ENCODE data around the gene ACSBG1.
"Not testable (repeated sequence)": the region's sequence is repeated elsewhere in the genome, so short reads cannot be mapped to it uniquely, and the experiment has no call there.

Gene ACSBG1

DNA sequence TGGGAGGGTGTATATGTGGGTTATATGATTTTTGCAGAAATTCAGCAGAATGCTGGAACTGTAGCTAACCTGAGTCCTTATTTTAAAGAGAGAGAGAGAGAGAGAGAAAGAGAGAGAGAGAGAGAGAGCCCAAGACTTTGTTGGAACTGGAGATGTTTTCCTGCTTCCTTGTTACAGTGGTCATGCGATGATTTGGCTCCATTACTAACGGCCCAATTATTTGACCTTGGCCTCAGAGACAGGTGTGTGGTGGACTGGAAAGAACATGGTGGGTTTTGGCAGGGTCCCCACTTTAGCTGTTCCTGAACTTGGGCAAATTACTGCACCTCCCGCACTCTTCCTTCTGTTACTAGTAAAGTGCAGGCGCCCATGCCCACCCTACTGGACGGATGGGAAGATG lies 14.8 kb upstream of the ACSBG1 start:
- DNase-seq (ENCODE audit: low read depth): no peak

DNA sequence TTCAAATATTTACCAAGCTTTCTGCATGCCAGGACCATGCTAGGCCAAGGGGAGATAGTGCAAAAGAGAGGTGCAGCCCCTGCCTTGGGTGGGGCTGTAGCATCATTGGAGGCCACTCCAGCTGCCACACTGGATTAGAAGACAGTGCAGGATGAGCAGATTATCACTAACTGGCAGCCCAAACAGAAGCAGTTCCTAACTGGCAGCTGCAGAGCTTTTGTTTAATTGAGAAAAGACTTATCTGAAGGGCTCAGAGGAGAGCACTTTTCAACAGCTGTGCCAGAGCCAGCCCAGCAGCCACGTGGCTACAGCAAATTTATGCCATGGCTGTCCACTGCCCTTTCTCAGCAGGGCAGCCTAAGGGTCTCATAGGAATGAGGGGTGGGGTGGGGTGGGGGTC lies 13.5 kb upstream of the ACSBG1 start:
- no peak for DNase-seq (ENCODE audit: low read depth)

DNA sequence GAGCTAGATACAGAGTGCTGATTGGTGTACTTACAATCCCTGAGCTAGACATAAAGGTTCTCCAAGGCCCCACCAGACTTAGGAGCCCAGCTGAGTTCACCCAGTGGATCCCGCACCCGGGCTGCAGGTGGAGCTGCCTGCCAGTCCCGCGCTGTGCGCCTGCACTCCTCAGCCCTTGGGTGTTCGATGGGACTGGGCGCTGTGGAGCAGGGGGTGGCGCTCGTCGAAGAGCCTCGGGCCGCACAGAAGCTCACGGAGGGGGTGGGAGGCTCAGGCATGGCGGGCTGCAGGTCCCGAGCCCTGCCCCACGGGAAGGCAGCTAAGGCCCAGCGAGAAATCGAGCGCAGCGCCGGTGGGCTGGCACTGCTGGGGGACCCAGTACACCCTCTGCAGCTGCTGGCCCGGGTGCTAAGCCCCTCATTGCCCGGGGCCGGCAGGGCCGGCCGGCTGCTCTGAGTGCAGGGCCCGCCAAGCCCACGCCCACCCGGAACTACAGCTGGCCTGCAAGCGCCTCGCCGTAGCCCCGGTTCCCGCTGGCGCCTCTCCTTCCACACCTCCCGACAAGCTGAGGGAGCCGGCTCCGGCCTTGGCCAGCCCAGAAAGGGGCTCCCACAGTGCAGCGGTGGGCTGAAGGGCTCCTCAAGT lies 11.7 kb upstream of the ACSBG1 start:
- not testable (repeated sequence) for DNase-seq (ENCODE audit: low read depth)

DNA sequence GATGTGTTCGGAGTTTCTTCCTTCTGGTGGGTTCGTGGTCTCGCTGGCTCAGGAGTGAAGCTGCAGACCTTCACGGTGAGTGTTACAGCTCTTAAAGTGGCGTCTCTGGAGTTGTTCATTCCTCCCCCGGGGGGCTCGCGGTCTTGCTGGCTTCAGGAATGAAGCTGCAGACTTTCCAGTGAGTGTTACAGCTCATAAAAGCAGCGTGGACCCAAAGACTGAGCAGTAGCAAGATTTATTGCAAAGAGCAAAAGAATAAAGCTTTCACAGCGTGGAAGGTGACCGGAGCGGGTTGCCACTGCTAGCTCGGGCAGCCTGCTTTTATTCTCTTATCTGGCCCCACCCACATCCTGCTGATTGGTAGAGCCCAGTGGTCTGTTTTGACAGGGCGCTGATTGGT lies 11.0 kb upstream of the ACSBG1 start:
- not testable (repeated sequence) for DNase-seq (ENCODE audit: low read depth)

DNA sequence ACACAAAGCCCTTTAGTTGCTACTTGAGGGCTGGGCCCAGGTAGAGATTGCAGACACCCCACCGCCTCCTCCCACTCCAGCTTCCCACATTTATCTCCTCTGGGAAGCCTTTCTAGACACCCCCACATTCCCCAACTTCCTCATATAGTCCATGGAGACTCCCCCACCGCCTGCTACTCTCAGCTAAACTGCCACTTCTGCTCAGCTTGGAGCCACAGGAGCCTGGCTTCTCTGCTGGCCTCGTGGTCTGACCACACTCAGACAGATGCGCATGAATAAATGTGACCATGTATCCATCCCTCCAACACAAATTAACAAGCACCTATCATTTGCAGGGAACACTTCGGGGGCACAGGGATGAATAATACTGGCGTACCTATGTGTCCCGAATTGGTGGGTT lies 10.5 kb upstream of the ACSBG1 start:
- DNase-seq (ENCODE audit: low read depth): no peak

DNA sequence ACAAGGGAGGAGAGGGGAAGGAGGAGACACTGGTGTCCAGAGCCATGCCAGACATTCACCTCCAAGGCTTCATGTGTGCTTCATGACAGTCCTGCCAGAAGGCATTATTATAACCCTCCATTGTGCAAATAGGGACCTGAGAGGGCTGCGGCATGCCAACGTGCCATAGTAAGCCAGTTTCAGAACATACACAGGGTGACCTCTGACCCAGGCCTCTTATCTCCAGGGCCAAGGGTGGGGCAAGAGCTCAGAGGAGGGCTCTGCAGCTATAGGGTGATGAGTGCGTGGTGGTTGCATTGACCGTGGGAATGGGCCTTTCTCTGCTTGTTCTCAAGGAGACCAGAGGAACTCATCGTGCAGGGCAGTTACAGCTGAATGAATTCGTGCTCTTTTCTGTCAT lies 9.7 kb upstream of the ACSBG1 start:
- DNase-seq (ENCODE audit: low read depth): no peak

DNA sequence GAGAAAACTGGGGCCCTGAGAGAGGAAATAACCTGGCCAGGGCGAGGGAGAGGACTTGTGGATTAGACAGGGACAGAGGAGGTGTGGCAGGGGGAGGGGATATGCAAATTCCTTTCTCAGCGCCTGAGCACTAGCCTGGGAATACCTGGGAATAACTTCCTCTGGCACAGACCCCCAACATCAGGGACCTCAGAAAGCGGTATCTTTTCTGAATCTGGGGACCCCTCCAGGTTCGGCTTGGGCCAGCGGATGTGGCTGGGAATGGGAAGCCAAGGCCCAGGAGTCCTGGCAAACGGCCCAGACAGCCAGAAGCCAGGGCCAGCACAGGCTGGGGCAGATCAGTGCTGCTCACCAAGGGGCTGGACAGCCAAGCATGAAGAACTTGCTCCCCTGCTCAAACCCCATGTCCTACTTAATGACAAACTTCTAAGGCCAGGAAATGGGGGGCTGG lies 9.2 kb upstream of the ACSBG1 start:
- DNase-seq (ENCODE audit: low read depth): no peak

DNA sequence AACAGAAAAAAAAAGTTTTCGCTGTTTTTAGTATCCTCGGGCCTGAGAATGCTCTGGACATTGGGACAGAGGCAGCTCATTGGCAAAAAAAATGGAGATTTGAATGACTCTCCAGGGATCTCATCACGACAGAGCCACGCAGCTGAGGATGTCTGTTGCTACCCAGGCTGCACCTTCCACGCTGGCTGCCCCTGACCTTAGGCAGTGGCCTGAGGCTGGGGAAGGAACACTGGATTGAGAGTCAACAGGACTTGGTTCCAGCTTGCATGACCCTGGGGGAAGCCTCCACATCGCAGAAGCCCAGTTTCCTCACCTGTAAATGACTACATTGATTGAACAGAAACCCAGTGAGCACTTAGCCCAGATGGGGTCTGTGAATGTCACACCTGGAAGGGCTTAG lies 8.7 kb upstream of the ACSBG1 start:
- DNase-seq (ENCODE audit: low read depth): no peak

DNA sequence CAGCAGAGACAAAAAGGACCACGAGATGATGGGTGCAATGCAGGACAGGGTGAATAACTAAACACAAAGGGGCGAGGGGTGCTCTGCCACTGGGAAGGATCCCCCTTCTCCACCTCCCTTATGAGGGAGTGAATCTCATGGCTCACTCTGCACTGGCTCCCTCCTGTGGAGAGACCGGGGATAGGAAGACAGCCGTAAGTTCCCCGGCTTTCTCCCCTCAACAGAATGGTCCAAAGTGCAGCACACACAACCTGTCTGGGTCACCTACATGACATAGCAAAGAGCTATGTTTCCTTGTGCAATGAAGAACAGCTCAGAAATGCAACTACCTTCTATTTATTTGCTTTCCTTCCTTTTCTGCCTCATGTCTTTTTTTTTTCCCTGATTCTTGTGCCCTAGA lies 7.8 kb upstream of the ACSBG1 start:
- no peak for DNase-seq (ENCODE audit: low read depth)

DNA sequence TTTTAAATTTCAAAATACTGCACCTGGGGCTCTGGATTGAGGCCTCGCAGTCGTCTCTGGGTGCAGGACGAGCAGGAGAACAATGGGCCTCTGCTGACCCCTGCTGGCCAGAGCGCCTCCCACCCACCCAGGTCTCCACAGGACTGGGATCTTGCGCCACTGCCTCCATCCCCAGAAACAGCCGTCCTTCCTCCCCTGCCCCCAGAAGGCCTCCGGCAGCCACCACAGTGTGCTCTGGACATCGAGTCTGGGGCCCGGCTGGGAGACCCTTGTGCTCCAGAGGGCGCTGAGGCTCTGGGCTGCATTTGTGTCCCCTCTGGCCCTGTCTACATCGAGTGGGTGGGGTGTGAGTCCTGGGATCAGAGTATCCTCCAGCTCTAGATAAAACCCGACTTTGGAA lies 6.7 kb upstream of the ACSBG1 start:
- no peak for DNase-seq (ENCODE audit: low read depth)

DNA sequence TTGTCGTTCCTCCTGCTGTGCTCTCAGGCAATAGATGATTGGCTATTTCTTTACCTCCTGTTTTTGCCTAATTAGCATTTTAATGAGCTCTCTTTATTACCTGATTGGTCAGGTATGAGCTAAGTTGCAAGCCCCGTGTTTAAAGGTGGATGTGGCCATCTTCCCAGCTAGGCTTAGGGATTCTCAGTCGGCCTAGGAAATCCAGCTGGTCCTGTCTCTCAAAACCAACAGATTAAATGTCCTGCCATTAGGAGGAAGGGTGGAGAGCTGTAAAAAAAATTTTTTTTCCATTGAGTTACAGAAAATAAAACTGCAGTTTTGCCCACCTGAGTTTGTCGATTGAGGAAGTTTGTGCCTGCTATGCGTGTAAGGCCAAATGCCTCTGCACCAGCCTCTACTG lies 5.4 kb upstream of the ACSBG1 start:
- DNase-seq (ENCODE audit: low read depth): no peak

DNA sequence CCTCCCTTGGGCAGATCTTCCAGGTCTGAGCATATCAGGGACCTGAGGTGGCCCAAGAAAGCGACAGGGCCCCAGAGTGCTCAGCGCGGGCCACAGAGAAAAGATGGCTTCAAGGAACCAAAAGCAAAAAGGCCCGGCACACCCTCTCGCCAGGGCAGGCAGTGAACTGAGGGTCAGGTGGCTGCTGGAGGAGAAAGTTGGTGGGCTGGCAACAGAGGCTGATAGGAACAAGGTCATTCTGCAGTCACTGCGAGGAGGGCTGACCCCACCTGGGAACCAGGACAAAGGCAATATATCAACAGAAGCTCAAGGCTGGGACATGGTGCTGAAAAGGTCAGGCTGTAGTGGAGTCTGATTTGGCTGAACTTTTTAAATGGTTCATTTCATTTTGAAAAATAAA lies 2.8 kb upstream of the ACSBG1 start:
- DNase-seq (ENCODE audit: low read depth): no peak

DNA sequence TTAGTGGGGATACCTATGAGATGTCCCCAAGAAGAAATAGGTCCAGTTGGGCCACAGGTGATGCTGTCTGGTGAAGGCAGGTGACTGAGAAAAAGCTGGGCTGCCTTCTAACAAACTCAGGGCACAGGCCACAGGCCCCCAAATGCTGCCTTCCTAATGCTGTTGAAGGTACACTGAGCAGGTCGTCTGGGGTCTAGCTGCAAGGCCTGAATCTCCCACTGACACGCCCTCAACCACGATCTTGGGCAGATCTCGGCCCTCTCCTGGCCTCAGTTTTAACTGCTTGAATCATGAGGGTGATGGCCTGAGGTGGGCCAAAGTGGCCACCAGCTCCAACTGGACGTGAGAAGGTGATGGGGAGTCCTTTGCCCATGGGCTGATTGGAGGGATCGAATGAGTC lies 2.1 kb upstream of the ACSBG1 start:
- no peak for DNase-seq (ENCODE audit: low read depth)

DNA sequence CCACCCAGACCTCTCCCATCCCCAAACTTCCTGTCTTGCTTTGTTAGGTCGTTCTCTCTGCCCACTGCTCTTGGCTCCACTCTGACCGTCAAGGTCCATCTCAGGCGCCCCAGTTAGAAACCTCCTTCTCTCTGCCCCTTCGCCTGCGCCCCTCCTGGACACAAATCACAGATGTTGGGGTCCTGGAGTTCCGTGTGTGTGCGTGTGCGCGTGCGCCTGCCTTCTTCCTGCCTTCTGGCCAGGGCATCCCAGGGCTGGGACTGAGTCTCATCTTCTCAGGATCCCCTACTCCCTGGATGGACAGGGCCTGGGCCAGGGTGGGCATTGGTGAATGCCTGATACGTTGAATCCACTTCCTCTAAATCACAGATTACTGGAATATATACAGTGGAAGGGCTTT lies 869 bp downstream of the ACSBG1 start:
- no peak for DNase-seq (ENCODE audit: low read depth)

DNA sequence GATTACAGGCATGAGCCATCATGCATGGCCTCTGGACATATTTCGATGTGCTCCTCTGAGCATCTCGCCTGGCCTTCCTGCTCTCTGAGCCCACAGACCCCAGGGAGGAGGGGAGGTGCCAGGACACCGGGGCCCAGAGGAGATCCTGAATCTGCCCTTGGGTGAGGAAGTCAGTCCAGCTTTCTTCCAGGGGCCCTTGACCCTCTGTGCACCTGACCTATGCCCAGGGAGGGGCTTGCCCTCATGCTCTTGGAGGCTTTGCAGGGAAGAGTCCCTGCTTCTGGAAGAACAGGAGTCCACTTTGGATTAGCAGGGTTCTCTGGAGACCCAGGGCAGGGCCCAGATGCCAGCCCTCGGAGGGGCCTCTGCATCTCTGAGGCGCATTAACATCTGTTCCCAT lies 1.4 kb downstream of the ACSBG1 start:
- DNase-seq (ENCODE audit: low read depth): no peak

DNA sequence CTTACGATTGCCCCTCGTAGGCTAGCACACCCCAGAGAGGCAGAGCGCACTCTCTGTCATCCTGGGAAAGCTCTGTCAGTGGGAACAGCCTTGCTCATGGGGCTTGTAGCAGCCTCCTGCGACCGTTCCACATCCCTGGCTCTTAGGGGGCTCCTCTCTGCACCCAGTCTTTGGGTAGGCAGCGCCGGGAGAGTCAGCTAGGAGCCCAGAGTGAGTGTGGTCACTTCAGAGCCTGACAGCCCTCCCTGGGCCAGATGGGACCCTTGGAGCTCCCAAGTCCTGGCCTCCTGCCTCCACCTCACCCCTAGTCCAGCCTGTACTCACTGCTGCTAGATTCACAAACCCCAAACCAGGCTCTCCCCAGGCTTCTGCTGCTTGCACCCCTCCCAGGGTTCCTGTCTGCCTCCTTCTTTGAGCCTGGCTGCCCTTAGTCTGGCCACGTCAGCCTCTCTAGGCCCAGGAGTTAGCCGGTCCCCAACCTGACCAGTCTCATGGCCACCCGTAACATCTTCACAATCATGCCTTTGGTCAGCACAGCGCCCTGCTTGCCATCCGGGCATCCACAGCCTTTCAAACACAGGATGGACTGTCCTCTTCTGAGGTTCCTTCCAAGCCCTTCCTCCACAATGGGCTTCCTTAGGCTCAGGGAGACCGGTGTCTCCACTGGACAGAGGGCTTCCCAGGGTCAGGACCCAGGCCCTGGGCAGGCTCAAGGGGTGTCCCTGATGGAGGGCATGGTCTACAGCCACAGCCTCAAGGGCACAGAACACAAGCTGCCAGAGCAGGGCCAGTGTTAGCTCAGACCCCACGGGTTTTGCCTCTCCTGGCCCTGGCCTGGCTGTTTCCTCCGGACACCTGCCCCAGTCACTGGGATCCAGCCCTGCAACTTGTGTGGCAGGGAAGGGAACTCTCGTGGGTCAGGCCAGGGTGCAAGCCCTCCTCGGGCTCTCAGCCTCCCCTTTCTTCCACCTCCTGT lies 4.6 kb downstream of the ACSBG1 start:
- DNase-seq (ENCODE audit: low read depth): no peak

DNA sequence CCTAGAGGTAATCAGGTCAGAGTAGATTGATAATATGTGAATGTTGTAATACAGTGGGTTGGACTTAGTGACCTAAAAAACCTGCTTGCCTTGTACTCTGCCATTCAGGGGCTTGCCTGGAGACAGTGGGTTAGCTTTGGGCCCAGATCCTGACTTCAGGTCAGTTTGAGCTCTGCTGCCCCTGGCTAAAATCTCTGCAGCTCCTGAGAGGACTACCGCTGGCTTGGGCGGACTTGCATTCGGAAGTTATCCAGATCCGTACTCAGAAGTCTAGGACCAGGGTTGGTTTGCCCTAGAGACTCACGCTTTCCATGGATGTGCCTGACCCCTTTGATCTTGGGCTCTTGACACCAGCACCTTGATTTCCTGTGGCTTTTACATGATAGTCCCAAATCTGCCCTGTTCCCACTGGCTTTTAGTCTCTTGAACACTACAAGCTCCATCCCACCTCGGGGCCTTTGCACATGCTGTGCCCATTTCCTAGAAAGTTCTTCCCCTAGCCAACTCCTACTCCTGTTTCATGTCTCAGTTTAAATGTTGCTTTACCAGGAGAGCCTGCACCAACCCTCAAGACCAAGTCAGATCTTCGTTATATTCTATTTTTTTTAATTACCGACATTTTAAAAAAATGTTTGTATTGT lies 5.9 kb downstream of the ACSBG1 start:
- DNase-seq (ENCODE audit: low read depth): no peak

DNA sequence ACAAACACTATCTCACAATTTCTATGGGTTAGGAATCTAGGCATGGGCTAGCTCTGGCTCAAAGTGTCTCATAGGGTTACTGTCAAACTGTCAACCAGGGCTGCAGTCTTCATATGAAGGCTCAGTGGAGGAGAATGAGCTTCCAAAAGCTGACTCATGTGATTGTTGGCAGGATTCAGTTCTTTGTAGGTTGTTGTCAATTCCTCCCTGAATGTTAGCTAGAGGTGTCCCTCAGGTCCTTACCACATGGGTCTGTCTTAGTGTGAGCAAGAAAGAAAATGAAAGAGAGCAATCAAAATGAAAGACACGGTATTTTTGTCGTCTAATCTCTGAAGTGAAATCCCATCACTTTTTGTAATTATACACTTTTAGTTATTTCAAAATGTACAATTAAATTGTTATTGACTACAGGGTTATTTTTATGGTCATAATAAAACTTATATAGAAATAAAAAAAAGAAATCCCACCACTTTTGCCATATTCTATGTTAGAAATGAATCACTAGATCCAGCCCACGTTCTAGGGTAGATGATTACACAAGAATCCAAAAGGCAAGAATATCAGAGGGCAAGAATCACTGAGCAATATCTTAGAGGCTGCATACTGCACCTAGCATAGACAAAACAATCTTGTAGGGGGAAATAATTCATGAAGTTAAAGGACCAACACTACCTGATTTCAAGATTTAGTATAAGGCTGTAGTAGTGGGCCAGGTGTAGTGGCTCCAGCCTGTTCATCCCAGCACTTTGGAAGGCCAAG lies 8.4 kb downstream of the ACSBG1 start:
- DNase-seq (ENCODE audit: low read depth): no peak

DNA sequence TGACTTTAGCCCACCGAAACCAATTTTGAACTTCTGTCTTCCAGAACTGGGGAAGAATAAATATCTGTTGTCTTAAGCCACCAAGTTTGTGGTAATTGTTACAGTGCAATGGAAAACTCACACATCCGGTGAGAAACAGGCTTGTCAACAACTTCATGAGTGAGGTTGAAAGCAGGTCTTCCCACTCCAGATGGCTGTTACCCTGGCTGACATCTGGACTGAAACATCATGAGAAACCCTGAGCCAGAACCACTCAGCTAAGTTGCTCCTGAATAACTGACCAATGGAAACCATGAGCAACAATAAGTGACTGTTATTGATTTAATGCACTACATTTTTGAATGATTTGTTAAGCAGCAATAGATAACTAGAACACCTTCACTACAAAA lies 10.3 kb downstream of the ACSBG1 start:
- DNase-seq (ENCODE audit: low read depth): no peak

DNA sequence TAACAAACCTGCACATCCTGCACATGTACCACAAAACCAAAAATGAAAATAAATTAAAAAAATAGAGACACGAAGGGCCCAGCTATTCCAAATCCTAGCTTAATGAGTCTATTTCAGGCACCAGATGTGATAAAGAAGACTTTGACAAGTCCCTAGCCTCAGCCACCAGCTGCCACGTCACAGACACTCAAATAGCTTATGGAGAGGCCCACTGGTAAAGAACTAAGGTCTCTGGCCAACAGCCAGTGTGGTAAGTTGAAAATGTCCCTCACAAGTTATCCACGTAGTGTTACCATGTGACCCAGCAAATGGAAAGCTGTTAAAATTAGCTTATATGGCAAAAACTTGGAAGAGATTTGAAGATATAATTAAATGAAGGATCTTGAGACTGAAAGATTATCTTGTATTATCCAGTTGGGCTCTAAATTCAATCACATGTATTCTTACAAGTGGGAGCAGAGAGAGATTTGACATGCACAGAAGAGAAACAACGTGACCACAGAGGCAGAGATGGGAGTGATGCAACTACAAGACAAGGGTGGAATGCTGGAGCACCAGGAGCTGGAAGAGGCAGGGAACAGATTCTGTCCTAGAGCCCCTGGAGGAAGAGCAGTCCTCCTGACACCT lies 10.9 kb downstream of the ACSBG1 start:
- no peak for DNase-seq (ENCODE audit: low read depth)

DNA sequence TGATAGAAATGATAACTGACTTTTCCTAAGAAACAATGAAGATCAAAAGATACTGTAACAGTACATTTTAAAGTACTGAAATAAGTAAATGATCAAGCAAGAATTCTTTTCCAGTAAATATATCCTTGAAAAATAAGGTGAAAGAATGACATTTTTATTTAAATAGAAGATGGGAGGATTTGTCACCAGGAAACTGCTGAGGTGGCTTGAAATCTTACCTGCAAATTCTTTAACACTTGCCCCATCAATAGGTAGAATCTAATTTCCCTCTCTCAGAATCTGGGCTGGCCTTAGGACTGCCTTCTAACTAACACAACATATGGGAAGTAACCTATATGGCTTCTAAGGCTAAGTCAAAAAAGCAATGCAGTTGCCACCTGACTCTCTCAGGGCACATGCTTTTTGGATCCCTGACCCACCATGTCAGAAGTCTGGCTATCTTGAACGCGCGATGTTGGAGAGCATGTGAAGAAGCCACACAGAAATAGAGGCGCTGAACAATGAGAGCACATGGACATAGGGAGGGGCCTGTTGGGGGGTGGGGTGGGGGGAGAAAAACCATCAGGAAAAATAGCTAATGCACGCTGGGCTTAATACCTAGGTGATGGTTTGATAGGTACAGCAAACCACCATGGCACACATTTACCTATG lies 11.5 kb downstream of the ACSBG1 start:
- DNase-seq (ENCODE audit: low read depth): no peak
